HG02852 (cell line): ENCODE data around the gene SH3RF2.

Experiments used
- ATAC-seq: cut with Tn5 transposase; IDR thresholded peaks from one replicate; pipeline ENCODE4 v1.9.1; 2021; ENCODE audit warnings: mild to moderate bottlenecking, moderate library complexity; ENCODE audit not compliant: unreplicated experiment

The SH3RF2 gene

DNA sequence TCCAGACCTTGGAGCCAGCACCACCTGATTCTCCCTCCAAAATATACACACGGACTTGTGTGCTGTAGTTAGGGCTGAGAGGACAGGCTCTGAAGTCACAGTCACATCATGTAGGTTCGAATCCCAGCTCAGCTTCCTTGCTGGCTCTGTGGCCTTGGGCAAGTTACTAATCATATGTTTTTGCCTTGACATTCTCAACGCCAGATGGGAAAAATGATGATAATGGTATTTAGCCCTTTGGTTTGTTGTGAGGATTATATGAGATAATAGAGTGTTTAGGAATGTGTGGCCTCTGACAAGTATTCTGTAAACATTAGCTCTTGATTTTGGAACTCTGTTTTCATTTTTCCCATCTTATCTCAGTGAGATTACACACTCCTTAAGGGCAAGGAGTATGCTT lies 96.5 kb downstream of the SH3RF2 start:
- ATAC-seq, result no peak

DNA sequence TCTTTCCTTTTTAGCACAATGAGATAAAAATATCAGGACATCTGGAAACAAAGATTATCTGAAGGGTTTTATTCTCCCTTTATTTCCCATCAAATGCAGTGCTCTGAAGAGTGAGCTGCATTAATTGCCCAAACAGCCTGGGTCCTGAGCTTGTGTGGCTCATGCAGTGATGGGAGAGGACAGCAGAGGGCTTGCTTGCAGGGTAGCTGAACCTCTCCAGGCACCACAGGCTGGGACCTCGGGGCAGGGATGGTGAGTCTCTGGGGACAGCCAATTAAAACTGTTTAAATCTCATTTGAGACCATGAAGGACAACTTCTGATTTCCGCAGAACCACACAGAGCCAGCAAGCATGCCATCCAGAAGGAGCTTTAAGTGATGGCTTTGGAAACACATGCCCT lies 97.7 kb downstream of the SH3RF2 start:
- ATAC-seq, result no peak

DNA sequence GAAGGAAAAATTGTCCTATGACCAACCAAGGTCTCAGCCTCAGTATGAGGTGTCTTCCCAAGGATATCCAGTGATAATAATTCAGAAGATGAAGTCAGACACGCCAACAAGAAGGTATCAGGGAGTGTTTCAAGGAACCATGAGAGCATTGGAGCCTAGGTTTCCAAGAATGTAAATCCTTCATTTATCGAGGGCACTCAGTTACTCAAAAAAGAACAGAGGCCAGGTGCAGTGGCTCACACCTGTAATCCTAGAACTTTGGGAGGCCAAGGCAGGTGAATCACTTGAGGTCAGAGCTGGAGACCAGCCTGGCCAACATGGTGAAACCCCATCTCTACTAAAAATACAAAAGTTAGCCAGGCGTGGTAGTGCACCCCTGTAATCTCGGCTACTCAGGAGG lies 98.2 kb downstream of the SH3RF2 start:
- no peak for ATAC-seq

DNA sequence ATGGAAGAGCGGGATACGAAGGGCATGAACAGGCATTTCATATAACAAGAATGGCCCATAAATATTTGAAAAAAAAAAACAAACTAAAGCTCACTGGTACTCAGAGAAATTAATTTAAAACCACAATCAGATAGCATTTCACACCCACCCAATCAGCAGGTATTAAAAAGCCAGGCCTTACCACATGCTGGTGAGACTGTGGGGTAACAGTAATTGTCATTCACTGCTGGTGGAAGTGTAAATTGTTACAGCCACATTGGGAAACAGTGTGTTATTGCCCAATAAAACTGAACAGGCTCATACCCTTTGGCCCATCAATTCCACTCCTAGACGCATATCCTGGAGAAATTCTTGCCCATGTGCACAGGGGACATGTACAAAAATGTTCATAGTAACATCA lies 103.0 kb downstream of the SH3RF2 start:
- ATAC-seq, result no peak

DNA sequence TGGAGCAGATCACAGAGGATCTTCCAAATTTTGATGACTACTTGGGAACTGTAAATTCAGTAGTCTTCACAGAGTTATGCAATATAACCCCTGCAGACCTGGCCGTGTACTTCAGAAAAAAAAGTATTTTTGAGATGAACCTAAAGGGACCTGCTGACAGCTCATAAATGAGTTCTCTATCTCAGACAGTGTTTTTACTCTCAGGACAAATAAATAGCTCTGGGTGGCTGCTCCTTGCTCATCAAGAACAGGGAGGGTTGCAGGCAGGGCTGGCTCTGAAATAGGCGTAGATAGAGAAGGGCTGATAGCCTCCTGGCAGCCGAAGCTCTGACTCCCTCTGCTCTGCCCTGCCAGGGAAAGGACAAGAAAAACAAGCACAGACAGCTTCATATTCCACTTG lies 104.1 kb downstream of the SH3RF2 start:
- no peak for ATAC-seq

DNA sequence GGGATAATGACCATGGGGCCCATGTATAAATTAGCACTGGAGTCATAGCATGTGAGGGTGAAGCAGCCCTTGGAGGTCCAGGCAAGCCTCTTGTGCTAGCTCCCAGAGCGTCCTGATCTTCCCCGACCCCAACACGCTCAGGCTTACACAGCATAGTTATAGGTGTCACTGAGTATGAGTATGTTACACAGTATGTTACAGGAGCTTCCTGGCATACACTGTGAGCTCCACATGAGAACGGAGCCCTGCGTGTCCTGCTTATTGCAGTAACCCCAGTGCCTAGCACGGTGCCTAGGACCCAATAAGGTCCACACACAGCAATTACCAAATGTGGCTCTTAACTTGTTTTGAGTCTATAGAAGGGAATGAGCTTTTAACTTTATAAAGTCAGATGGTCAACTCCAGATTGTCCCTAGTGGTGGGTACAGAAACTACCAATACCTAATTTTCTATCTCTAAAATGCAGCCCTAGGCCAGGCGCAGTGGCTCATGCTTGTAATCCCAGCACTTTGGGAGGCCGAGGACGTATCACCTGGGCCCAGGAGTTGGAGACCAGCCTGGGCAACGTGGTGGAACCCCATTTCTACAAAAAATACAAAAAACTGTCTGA lies 104.9 kb downstream of the SH3RF2 start:
- ATAC-seq, result peak; percentile 73

DNA sequence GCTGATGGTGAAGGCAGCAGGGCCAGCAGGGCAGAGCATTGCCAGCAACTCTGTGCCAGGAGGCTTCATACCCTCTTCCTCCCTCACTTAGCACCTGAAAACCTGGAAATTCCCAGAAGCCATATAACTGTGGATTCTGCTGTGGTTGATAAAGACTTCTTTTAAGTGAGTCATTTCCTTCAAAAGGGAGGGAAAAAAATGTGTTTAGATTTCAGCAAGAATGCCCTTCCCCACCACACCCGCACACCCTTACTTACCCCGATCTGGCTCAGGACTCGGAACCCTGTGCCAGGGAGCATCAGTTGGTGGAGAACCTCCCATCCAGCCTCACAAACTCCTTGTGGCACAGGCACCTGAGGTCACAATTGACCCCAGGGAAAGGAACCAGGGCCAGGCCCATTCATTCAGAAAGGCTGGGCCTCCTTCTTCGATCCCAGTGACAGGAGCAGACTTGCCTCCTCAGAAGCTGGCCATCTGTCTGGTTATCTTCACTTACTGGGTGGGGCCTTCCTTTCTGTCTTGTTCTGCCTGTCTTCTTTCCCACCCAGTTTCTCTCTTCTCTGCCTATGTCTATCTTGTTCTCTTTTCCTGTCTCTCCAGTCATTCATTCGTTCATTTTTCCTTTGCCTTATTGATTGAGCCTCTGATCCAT lies 106.4 kb downstream of the SH3RF2 start:
- no peak for ATAC-seq

DNA sequence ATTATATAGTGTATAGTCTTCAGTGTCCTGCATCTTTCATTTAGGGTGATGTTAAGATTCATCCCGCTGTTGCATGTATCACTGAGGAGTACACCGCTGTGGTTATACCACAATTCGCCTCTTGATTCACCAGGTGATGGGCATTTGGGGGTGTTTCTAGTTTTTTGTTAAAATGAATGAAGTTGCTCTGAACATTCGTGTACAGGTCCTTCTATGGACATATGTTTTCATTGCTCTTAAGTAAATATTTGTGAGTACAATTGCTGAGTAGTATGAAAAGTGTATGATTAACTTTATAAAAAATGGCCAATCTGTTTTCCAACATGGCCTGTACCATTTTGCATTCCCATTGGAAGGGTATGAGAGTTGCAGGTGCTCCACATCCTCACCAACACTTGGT lies 107.3 kb downstream of the SH3RF2 start:
- no peak for ATAC-seq

DNA sequence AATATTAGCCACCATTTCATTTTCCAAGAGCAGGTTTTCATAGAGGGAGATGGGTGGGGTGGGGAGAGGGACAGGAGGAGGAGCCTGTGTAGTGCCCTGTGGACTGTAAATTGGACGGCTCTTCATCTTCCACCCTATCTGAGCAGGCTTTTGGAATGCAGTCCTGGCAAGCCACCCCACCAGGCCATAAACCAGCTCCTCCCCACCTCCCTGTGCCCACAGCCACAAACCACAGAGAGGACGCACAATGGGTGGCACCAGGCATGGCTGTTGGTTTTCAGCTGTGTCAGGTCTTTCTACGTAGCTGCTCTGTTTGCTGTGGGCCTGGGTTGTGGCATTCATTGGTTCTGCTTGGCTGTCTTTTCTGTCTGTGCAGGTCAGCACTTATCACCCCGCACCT lies 111.0 kb downstream of the SH3RF2 start:
- no peak for ATAC-seq

DNA sequence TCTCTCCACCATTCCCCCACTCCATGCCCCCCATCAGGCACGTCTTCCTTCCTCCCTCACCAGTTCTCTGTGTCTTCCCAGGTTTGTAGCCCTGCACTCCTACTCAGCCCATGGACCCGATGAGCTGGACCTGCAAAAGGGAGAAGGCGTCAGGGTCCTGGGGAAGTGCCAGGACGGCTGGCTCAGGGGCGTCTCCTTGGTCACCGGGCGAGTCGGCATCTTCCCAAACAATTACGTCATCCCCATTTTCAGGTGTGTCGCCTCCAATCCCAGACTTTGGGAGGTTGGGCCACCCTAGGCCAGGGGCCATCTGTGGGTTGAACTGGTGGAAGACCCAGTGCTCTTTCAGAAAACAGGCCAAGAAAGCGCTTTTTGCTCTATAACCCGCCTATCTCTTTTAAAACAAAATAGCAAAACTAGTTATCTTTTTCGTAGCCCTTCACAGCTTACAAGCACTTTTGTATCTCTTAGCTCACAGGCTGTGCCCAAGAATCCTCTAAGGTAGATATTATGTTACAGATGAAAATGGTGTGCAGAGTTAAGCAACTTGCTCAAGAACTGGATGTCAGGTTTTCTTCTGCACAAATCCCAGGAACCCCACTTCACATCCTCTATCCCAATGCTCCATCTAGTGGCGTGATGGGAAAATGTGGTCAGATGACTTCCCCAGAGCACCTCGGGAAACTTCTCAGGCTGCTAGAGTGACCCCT lies 112.8 kb downstream of the SH3RF2 start:
- no peak for ATAC-seq

DNA sequence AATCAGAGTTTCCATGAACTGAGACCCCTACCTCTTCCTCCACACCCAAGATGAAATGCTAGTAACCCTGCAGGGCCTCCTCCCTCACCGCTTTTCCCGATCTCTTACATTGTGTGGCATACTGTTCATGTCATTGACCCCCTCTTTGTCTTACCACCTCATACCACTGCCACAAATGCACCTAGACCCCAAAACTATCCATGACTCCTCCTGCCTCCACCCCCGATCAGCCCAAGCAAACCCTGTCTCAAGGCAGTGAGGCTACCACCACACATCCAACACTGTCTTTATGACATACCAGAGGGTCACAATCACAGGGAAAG lies 113.3 kb downstream of the SH3RF2 start:
- ATAC-seq, result no peak

DNA sequence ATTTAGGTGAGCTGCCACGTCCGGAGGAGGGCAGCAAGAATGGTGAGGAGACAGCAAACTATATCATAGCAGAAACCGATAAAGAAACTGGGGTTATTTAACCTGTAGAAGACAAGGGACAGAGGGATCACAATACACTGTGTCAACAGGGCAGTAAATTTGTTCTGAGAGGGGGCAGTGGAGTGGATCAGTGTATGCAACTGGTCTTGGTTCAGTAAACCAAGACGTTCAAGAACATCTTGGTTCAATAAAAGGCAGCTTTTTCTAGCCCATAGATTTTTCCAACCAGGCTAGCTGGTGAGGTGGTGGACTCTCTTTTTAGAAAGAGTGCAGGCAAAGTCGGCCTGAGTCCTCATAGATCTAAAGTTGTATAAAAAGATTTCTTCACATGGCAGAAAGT lies 113.7 kb downstream of the SH3RF2 start:
- ATAC-seq, result no peak

DNA sequence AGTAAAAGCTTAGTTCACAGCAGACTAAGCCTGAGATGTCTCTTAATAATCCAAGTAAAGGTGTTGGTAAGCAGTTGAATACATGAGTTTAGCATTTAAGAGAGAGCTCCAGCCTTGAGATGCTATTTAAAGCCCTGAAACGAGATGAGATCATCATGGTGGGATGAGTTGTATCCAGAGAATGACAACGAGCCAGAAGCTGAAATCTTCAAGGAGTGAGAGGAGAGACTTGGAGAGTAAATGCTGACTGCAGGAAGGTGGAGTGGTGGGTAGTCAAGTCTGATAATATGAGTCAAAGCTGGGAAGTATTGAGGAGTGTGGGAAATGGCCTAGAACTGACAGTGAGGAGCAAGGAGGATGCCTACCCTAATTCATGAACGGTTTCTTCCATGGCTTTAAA lies 115.3 kb downstream of the SH3RF2 start:
- ATAC-seq, result no peak

DNA sequence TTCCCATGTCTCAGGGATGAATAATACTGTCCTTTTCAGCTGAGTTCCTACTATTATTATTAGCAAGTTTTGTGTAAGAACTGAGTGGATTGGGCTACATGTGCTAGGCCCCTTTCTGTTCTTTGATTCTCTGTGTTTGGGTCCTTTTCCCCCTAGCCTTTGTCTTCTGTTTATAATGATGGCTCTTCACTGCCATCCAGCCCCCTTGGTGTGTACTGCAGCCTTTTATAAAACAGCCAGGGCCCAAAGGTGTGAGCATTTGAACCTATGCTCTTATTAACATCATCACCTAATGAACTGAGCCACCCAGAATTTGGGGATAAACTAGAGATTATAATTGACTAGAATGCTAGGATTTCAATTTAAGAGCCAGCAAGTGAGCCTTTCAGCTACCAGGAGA lies 116.4 kb downstream of the SH3RF2 start:
- peak; percentile 61 for ATAC-seq

DNA sequence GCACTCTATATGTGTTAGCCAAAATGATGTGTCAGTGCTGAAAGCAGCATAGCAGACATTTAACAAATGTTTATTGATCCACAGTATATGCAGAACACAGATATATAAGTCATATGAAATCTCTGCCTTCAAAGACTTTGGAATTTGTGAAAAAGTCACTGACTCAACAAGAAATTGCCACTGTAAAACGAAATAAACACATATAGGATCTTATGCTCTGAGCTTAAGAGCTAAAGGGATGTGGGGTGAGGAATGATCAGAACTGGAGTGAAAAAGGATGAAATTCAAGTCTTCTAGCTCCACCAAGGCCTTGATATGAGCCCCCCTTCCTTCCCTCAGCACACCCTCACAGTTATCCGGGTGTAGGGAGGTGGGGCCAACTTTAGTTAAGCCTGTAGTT lies 119.1 kb downstream of the SH3RF2 start:
- ATAC-seq, result no peak

DNA sequence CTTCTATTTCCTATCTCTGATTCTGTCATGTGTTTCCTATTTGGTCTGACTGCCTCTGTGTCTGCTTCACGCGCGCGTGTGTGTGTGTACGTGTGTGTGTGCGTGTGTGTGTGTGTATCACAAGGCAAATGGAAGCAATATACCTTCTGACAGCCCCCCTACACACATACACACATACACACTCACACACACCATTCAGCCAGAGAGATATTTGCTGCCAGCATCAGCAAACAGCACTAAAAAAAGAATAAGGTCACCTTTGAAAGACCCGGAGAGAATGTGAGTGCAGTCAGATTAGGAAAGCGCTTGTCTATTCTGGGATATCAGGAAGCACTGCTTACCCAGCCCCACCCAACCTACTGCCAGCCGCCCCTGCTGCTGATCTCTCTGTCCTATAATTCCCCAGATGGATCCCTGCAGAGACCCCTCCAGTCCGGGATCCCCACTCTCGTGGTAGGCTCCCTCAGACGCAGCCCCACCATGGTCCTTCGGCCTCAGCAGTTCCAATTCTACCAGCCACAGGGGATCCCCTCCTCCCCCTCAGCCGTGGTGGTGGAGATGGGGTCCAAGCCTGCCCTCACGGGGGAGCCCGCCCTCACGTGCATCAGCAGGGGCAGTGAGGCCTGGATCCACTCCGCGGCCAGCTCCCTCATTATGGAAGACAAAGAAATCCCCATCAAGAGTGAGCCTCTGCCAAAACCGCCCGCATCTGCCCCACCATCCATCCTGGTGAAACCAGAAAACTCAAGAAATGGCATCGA lies 123.3 kb downstream of the SH3RF2 start:
- no peak for ATAC-seq

DNA sequence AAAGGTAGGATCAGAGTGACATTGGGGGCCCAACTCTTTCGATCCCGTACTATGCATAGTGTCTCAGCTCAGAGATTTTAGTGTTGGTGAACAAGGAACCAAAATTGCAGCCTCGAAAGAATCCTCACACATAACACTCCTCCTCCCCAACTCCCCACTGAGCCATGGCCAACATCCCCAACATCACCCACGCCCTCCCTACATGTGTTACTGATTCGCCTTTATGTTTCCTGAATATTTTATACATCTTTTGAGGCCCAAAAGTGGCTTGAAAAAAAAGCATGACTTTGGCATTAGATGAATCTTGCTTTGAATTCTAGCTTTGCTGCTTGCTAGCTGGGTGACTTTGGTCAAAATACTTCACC lies 123.8 kb downstream of the SH3RF2 start:
- ATAC-seq, result no peak

DNA sequence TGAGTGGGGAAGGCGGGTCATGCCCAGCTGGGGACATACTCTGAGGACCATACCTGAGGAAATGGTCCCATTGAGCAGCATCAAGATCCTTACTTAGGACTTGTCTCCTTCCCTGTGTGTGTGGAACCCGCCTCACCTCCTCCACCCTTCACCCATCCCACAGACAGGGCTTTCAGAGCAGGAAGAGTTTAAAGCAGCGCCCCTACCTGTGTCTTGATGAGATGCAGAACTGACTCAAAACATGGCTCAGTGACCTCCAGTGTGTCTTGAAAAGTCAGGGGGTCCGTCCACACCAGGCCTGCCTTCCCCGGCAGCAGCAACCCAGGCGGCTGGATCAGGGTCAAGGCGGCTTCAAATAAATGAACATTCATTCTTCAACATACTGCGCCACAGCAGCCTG lies 130.6 kb downstream of the SH3RF2 start:
- ATAC-seq, result no peak

DNA sequence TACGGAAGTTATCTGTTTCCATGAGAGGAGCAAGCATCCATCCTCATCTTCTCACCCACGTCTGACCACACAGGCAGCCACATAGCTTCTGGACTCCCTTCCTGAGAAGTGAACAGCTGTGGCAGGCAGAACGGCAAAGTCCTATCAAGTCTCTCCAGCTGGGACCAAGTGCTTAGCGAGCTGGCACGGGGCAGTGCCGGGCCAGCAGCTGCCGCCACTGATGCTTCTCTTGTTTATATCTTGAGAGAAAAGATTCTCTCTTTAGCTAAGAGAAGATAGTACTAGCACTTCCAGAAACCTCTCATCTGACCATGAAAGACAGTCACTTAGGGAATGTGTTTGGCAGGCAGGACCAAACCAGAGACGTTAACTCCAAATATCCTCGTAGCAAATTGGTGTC lies 131.8 kb downstream of the SH3RF2 start:
- ATAC-seq, result no peak

DNA sequence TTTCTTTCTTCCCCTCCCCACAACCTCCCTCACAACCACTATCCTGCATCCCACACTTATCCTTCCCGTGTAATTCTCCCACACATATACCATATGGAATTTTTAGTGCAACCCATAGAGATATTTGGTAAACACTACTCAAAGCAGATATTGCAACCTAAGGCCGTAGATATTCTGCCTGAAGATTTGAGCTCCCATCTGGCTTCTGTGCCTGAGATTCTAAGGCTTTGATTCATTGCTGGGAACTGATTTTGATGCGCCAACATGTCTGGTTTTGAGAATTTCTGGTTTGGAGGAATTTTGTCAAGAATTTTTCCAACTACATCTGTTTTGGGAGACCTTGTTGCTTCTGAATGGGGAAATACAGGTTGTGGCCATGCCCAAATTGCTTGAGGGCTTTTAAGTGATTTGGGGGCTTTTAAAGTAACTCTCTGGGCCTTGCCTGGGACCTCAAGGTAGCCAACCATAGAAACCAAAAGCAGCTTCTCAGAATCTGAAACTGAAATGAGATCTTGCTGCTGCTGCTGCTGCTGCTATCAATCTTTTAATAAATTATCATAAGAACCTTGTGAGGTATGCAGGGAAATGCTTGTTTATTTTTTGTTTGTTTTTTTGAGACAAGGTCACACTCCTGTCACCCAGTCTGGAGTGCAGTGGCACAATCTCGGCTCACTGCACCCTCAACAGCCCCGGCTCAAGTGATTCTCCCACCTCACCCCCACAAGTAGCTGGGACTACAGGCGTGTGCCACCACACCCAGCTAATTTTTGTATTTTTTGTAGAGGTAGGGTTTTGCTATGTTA lies 132.8 kb downstream of the SH3RF2 start:
- ATAC-seq, result peak; percentile 58

DNA sequence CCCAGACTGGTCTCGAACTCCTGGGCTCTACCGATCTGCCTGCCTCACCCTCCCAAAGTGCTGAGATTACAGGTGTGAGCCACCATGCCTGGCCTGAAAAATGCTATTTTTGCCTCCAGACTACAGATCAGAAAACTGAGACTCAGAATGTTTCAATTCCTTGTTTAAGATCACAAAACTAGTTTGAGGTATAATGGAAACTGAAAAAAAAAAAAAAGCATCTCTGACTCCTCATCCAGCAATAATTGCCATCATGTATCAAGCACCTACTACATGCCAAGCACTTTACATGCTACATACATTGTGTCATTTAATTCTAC lies 133.4 kb downstream of the SH3RF2 start:
- peak; percentile 43 for ATAC-seq
